Measurements from ENCODE around the gene ST6GALNAC4. TPM values are rescaled to one million over a fixed set of nuclear protein-coding genes. Genes with fewer than 3 reads are reported as not detected.

Gene ST6GALNAC4
- total RNA-seq, 4 donors from 2014 or later: 25.2 to 49.7 (median 31.7) TPM

DNA sequence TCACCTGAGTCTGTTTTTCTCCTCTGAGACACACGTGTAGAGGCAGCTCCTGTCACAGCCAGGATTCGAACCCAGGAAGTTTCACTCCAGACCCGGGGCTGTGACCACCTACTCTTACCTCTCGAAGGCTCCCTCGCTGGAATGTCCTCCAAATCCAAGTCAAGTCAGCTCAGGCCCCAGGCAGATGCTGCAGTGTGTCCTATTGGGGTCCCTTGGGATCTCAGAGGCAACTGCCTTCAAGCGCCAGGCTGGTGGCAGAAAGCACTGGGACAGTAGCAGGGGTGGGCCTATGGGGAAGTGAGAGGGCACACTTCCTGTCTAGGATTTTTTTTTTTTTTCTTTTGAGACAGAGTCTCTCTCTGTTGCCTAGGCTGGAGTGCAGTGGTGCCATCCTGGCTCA, 762 bp upstream of the ST6GALNAC4 start:
- TF ChIP-seq EP300 (IDR thresholded peaks at IDR 0.05) (no peak), POLR2A (IDR thresholded peaks at IDR 0.05) (no peak), POLR2AphosphoS5 (IDR thresholded peaks at IDR 0.05) (no peak)
- TF ChIP-seq, protein P1, sequence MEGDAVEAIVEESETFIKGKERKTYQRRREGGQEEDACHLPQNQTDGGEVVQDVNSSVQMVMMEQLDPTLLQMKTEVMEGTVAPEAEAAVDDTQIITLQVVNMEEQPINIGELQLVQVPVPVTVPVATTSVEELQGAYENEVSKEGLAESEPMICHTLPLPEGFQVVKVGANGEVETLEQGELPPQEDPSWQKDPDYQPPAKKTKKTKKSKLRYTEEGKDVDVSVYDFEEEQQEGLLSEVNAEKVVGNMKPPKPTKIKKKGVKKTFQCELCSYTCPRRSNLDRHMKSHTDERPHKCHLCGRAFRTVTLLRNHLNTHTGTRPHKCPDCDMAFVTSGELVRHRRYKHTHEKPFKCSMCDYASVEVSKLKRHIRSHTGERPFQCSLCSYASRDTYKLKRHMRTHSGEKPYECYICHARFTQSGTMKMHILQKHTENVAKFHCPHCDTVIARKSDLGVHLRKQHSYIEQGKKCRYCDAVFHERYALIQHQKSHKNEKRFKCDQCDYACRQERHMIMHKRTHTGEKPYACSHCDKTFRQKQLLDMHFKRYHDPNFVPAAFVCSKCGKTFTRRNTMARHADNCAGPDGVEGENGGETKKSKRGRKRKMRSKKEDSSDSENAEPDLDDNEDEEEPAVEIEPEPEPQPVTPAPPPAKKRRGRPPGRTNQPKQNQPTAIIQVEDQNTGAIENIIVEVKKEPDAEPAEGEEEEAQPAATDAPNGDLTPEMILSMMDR (IDR thresholded peaks at IDR 0.05): no peak
- Histone ChIP-seq H3K27ac (peak overlapping the region in 3 of 4 donors; percentile 82 to 86 (median 83)), H3K4me3 (no peak overlapping the region), H3K36me3 (peaks cover 0 to 20% of the 10 kb centered on the region in 2 donors), H3K27me3 (peaks cover 6% of the 10 kb centered on the region), H3K9me3 (no peaks in the 10 kb centered on the region), H3K4me1 (peaks cover 0 to 68% (median 29%) of the 10 kb centered on the region in 3 donors)
- 26 to 64% methylated on average over 3 to 5 of the region's 6 CpGs for WGBS, 2 donors (ENCODE audit: low coverage in 1 of 2)
- no peak for ATAC-seq

DNA sequence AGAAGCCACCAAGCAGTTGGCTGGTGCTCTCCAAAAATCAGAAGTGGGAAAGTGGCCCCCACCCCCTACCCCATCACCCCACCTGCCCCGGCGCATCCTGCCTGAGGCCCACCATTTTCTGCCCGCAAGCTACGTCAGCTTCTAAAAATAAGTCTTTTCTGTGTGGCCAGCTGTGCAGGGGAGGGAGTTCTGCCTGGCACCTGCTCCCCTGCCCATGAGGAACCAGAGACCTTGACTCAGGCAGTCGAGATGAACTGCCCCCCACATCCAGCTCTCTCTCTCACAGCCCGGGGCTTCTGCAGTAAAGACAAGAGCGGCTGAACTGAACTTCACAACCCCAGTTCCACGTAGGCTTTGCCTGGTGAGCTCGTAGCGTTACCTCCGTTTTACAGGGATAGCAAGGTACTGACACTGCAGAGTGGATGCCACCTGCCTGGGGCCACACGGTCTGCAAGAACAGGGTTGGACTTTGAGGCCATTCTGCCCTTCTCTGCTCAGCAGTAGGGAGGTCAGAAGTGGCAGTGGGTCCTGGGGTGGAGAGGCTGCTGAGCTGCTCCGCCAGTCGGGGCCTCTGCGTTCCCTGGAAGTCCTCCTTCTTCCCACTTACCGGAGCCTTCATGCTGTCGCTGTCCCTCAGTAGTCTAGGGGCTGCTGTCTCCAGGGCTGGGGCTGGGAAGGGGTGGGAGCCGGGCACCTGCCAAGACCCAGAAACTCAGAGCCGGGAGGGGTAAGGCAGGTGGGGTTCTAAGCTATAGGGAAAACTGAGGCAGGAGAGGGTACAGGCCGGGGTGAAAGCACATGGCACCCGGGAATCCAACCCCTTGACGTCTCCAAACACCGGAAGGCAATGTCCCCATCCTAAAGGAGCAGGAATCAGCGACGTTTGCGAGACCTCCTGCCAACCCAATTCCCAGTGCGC, 781 bp downstream of the ST6GALNAC4 start:
- WGBS, 2 donors (ENCODE audit: low coverage in 1 of 2): 20% methylated on average over 1 of the region's 27 CpGs; no CpG with 5 or more reads in 1 of the 2 donors
- no peak for ATAC-seq
- peaks cover 0 to 57% (median 29%) of the 10 kb centered on the region in 3 donors for H3K4me1 ChIP-seq

DNA sequence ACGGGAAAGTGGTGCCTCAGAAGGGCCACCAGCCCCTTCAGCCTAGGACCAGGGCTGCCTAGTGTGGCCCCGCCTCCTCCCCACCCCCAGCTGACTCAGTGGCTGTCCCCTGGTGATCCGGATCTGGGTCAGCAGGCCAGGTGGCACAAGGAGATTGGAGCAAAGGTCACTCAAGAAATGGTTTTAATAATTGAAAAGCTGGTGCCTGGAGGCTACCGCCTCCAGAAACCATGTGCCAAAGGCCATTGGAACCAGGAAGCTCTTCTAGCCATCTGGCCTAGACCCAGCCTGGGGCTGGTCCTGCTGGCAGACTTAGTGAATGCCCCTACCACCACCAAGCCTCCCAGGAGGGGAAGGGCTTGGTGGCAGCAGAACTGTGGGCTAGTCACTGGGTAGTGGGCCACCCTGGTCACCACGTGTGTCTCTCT, 1.5 kb downstream of the ST6GALNAC4 start:
- no peak for ATAC-seq
- H3K27me3 ChIP-seq: no peaks in the 10 kb centered on the region
- 100% methylated on average over 1 of the region's 5 CpGs; no CpG with 5 or more reads in 1 of the 2 donors for WGBS, 2 donors (ENCODE audit: low coverage in 1 of 2)
- peaks cover 0 to 42% of the 10 kb centered on the region in 2 donors for H3K36me3 ChIP-seq
- peak overlapping the region in 3 of 4 donors; percentile 79 to 83 (median 82) for H3K27ac ChIP-seq
- peaks cover 0 to 58% (median 29%) of the 10 kb centered on the region in 3 donors for H3K4me1 ChIP-seq
- H3K9me3 ChIP-seq: no peaks in the 10 kb centered on the region
- TF ChIP-seq, protein P1 (IDR thresholded peaks at IDR 0.05): no peak
- TF ChIP-seq EP300 (IDR thresholded peaks at IDR 0.05) (no peak), POLR2A (IDR thresholded peaks at IDR 0.05) (no peak), POLR2AphosphoS5 (IDR thresholded peaks at IDR 0.05) (no peak)
- H3K4me3 ChIP-seq: peak overlapping the region in 1 of 2 donors; percentile 64

More for the DNA sequence above, 781 bp downstream of the ST6GALNAC4 start:
- Histone ChIP-seq H3K9me3 (no peaks in the 10 kb centered on the region), H3K36me3 (peaks cover 0 to 35% of the 10 kb centered on the region in 2 donors), H3K27ac (peak overlapping the region in 3 of 4 donors; percentile 79 to 83 (median 82)), H3K27me3 (no peaks in the 10 kb centered on the region), H3K4me3 (peak overlapping the region; percentile 45 to 64)
- TF ChIP-seq POLR2AphosphoS5 (IDR thresholded peaks at IDR 0.05): no peak
- TF ChIP-seq, protein P1 (IDR thresholded peaks at IDR 0.05): no peak
- TF ChIP-seq POLR2A (IDR thresholded peaks at IDR 0.05): no peak
- TF ChIP-seq EP300 (IDR thresholded peaks at IDR 0.05): no peak

DNA sequence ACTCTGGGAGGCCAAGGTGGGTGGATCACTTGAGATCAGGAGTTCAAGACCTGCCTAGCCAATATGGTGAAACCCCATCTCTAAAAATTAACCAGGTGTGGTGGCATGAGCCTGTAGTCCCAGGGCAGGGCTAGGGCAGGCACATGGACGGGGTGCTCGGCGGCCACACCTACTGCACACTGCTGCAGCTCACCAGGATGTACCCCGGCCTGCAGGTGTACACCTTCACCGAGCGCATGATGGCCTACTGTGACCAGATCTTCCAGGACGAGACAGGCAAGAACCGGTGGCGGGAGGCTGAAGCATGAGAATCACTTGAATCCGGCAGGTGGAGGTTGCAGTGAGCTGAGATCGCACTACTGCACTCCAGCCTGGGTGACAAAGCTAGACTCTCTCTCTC, 3.2 kb downstream of the ST6GALNAC4 start:
- Histone ChIP-seq H3K27ac (no peak overlapping the region), H3K36me3 (peaks cover 0 to 54% of the 10 kb centered on the region in 2 donors), H3K4me3 (no peak overlapping the region), H3K27me3 (no peaks in the 10 kb centered on the region), H3K9me3 (no peaks in the 10 kb centered on the region), H3K4me1 (peaks cover 0 to 45% (median 25%) of the 10 kb centered on the region in 3 donors)
- WGBS, 2 donors (ENCODE audit: low coverage in 1 of 2): 100% methylated on average over 8 of the region's 11 CpGs; no CpG with 5 or more reads in 1 of the 2 donors
- TF ChIP-seq, protein P1 (IDR thresholded peaks at IDR 0.05): no peak
- TF ChIP-seq EP300 (IDR thresholded peaks at IDR 0.05) (no peak), POLR2A (IDR thresholded peaks at IDR 0.05) (no peak), POLR2AphosphoS5 (IDR thresholded peaks at IDR 0.05) (no peak)
- ATAC-seq: no peak
